PC-9 (cell line): Measurements from ENCODE around the gene UPF2. TPM values are rescaled to one million over a fixed set of nuclear protein-coding genes. Genes with fewer than 3 reads are reported as not detected.
"Not testable (repeated sequence)": the region's sequence is repeated elsewhere in the genome, so short reads cannot be mapped to it uniquely, and the experiment has no call there.

Experiments
- BruUV-seq: library from RNA; stranded (reverse); fragments of 400-500 nt; replicated peaks from 2 replicates; lab custom pipeline; 2021; lab: Mats Ljungman, UMichigan
- CTCF ChIA-PET: fragments of 300-600 bp; sonication (Branson Sonifier 250); formaldehyde crosslinking; loops from one replicate; lab custom pipeline; 2022; ENCODE audit warnings: antibody characterized with exemption; lab: Charles Lee
- POLR2A ChIA-PET: fragments of 300-600 bp; sonication (Branson Sonifier 250); formaldehyde crosslinking; loops from one replicate; lab custom pipeline; 2022; ENCODE audit warnings: antibody characterized with exemption; ENCODE audit not compliant: unreplicated experiment; lab: Charles Lee
- DNase-seq, 2 experiments: peaks; one replicate each; pipeline versions ENCODE4 v3.0.0 to v3.0.0-alpha.2; 2015 to 2022; ENCODE audit warnings: mixed read lengths in 1 of 2
- H2AFZ ChIP-seq: fragments of 200-600 bp; sonication (generic); 2 replicates; pipeline ENCODE4 v1.8.1; 2017; ENCODE audit warnings: antibody characterized with exemption
- H3F3A ChIP-seq: fragments of 200-600 bp; sonication (generic); 2 replicates; pipeline ENCODE4 v1.8.1; 2017; ENCODE audit warnings: antibody characterized with exemption, mild to moderate bottlenecking, low read depth; ENCODE audit not compliant: insufficient read depth
- H3K27ac ChIP-seq: fragments of 200-600 bp; sonication (generic); 2 replicates; pipeline ENCODE4 v1.6.1; 2016; ENCODE audit warnings: mixed run types
- H3K27me3 ChIP-seq: fragments of 200-600 bp; sonication (generic); 2 replicates; pipeline ENCODE4 v1.6.1; 2016; ENCODE audit warnings: low read depth, mixed run types; ENCODE audit not compliant: insufficient read depth
- H3K36me3 ChIP-seq: fragments of 200-600 bp; sonication (generic); 2 replicates; pipeline ENCODE4 v1.6.1; 2016; ENCODE audit warnings: low read depth, mixed run types
- H3K4me1 ChIP-seq: fragments of 200-600 bp; sonication (generic); replicated peaks from 2 replicates; pipeline ENCODE4 v1.6.1; 2016; ENCODE audit warnings: mixed run types; ENCODE audit not compliant: insufficient read depth
- H3K4me2 ChIP-seq: fragments of 200-600 bp; sonication (generic); 2 replicates; pipeline ENCODE4 v1.6.1; 2017; ENCODE audit warnings: mixed run types
- H3K4me3 ChIP-seq: fragments of 200-600 bp; sonication (generic); 2 replicates; pipeline ENCODE4 v1.6.1; 2016; ENCODE audit warnings: mixed run types
- H3K79me2 ChIP-seq: fragments of 200-600 bp; sonication (generic); 2 replicates; pipeline ENCODE4 v1.6.1; 2017; ENCODE audit warnings: low read depth, mixed run types
- H3K9me2 ChIP-seq: fragments of 200-600 bp; sonication (generic); 2 replicates; pipeline ENCODE4 v1.8.1; 2017; ENCODE audit warnings: mild to moderate bottlenecking; ENCODE audit not compliant: insufficient read depth
- H3K9me3 ChIP-seq: fragments of 200-600 bp; sonication (generic); 2 replicates; pipeline ENCODE4 v1.8.1; 2016; ENCODE audit warnings: low read depth; ENCODE audit not compliant: insufficient read depth
- H4K20me1 ChIP-seq: fragments of 200-600 bp; sonication (generic); 2 replicates; pipeline ENCODE4 v1.8.1; 2017; ENCODE audit not compliant: insufficient read depth
- EZH2 ChIP-seq: fragments of 200-600 bp; sonication (generic); IDR thresholded peaks from 2 replicates; pipeline ENCODE4 v1.8.0; 2017; ENCODE audit warnings: antibody characterized with exemption, low read depth
- intact Hi-C: fragments of 100-400 bp; cut with micrococcal nuclease; formaldehyde crosslinking; loops from one replicate; pipeline ENCODE4 v1.10.0; 2022; ENCODE audit not compliant: unreplicated experiment
- total RNA-seq: library from RNA; stranded (reverse); gene quantifications from 2 replicates; pipeline ENCODE4 v1.2.3, GENCODE V29; 2021
- TF ChIP-seq, protein P1 (sequence below): fragments of 200-600 bp; sonication (generic); conservative IDR thresholded peaks from 2 replicates; pipeline ENCODE4 v1.6.1; 2017; ENCODE audit warnings: mixed run types, antibody characterized with exemption, mild to moderate bottlenecking, moderate library complexity

The UPF2 gene
- total RNA-seq, 1 experiment from 2014 or later, result 25.9 TPM

DNA sequence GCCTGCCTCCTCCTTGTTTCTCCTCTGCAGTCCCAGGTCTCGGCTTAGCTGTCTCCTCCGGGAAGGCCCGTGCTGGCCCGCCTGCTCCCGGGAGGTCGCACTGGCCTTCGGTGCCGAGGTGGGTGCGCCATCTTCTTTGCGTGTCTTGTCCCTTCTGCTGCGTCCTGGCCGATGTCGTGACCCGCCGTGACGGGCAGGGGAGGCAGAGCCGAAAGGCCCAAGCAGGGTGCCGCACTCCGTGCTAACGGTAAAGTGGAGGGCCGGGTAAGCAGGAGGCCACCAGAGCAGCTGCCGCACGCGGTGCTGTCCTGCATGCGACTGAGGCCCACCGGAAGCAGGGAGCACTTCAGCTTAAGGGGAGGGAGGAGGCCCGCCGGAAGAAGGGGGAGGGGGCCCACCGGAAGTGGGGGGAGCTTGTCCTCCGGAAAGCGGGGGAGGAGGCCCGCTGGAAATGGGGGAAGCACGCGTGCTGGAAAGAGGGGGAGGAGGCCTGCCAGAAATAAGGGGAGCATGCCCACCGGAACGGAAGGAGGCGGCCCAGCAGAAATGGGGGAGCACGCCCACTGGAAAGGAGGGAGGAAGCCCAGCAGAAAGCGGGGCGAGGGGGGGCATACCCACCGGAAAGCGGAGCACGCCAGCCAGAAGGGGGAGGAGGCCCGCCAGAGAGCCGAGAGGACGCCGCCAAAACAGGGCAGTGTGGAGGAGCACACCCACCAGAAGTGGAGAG is 148.1 kb downstream of the UPF2 start:
- BruUV-seq, result no TSS peak
- peaks cover 30% of the 10 kb centered on the region for H3K4me1 ChIP-seq
- no peaks in the 10 kb centered on the region for H4K20me1 ChIP-seq
- no peak for TF ChIP-seq EZH2
- TF ChIP-seq, protein P1, sequence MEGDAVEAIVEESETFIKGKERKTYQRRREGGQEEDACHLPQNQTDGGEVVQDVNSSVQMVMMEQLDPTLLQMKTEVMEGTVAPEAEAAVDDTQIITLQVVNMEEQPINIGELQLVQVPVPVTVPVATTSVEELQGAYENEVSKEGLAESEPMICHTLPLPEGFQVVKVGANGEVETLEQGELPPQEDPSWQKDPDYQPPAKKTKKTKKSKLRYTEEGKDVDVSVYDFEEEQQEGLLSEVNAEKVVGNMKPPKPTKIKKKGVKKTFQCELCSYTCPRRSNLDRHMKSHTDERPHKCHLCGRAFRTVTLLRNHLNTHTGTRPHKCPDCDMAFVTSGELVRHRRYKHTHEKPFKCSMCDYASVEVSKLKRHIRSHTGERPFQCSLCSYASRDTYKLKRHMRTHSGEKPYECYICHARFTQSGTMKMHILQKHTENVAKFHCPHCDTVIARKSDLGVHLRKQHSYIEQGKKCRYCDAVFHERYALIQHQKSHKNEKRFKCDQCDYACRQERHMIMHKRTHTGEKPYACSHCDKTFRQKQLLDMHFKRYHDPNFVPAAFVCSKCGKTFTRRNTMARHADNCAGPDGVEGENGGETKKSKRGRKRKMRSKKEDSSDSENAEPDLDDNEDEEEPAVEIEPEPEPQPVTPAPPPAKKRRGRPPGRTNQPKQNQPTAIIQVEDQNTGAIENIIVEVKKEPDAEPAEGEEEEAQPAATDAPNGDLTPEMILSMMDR, result no peak
- peaks cover 18% of the 10 kb centered on the region for H3F3A ChIP-seq
- no peak overlapping the region for H3K4me3 ChIP-seq
- no peak overlapping the region for H2AFZ ChIP-seq
- H3K9me3 ChIP-seq, result no peaks in the 10 kb centered on the region
- H3K9me2 ChIP-seq, result no peaks in the 10 kb centered on the region
- POLR2A ChIA-PET, result no interaction called here
- no peaks in the 10 kb centered on the region for H3K79me2 ChIP-seq
- CTCF ChIA-PET, result no interaction called here
- no peak overlapping the region for H3K27ac ChIP-seq
- DNase-seq, result no peak
- no peaks in the 10 kb centered on the region for H3K36me3 ChIP-seq
- intact Hi-C loops, result no loop called here
- H3K27me3 ChIP-seq, result no peaks in the 10 kb centered on the region
- no peak overlapping the region for H3K4me2 ChIP-seq

DNA sequence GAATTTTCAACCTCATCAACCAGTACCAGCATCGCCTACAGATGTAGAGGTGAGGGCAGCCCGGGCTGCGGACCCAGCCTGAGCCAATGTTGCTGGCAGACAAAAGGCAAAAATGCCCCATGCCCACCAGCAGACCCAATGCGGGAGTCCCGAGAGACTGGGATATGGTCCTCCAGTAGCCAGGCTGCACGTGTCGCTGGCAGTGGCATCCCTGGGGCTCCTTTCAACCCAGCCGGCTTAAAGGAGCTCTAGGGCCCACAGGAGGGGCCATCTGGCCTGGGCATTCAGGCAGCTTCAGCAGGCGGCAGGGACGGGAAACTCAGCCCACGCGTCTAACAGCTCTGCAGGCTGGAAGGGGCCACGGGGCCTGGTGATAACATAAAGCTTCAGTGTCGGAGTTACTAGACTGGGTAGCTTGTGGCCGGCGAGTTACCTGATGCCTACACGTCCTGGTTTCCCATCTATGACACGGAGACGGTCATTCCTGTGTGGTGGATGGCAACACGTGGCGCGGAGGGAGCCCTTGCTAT is 148.8 kb downstream of the UPF2 start:
- Histone ChIP-seq H3K27me3 (no peaks in the 10 kb centered on the region), H3K4me3 (no peak overlapping the region), H3K9me2 (no peaks in the 10 kb centered on the region), H3F3A (peaks cover 12% of the 10 kb centered on the region), H3K4me1 (peaks cover 23% of the 10 kb centered on the region), H4K20me1 (no peaks in the 10 kb centered on the region), H3K27ac (no peak overlapping the region), H3K79me2 (no peaks in the 10 kb centered on the region), H3K36me3 (no peaks in the 10 kb centered on the region), H3K9me3 (no peaks in the 10 kb centered on the region), H2AFZ (no peak overlapping the region), H3K4me2 (no peak overlapping the region)
- no peak for DNase-seq
- CTCF ChIA-PET, result no interaction called here
- POLR2A ChIA-PET, result no interaction called here
- BruUV-seq, result no TSS peak
- TF ChIP-seq EZH2, result no peak
- TF ChIP-seq, protein P1, result no peak
- intact Hi-C loops, result no loop called here

DNA sequence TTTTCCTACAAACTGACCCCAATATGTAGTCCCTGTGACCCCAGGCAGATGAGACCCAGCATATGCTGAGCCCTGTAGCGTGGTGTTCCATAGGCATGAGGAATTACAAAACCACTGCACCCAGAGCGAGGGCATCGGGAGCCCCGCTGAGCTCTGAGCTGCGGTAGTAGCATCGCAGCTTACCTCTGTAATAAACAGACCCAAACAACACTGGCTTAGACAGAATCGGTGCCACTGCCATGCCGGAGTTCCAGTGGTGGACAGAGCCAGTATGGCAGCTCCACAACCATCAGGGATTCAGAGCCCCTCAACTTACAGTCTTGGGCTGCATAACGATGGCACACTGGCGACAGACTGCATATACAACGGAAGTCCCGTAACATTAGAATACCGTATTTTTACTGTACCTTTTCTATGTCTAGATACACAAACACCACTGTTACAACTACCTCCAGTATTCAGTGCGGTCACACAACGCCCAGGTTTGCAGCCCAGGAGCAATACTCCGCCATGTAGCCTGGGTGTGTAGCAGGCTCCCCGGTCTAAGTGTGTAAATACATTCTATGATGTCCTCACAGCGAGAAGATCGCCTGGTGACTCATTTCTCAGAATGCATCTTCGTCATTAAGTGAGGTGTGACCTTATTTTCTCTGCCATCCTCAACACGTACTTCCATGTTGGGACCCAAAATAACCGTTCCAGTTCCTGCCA is 150.7 kb downstream of the UPF2 start:
- H3K36me3 ChIP-seq, result no peaks in the 10 kb centered on the region
- H3K9me2 ChIP-seq, result no peaks in the 10 kb centered on the region
- intact Hi-C loops, result no loop called here
- peaks cover 13% of the 10 kb centered on the region for H3K4me1 ChIP-seq
- H4K20me1 ChIP-seq, result no peaks in the 10 kb centered on the region
- no peaks in the 10 kb centered on the region for H3K9me3 ChIP-seq
- no peak overlapping the region for H2AFZ ChIP-seq
- BruUV-seq, result no TSS peak
- DNase-seq, result no peak
- TF ChIP-seq, protein P1, result no peak
- no peak for TF ChIP-seq EZH2
- H3F3A ChIP-seq, result no peaks in the 10 kb centered on the region; the same call in 1 of the 2 replicates
- H3K27ac ChIP-seq, result no peak overlapping the region
- ChIA-PET POLR2A (no interaction called here), CTCF (no interaction called here)
- H3K4me2 ChIP-seq, result no peak overlapping the region
- H3K27me3 ChIP-seq, result no peaks in the 10 kb centered on the region
- no peaks in the 10 kb centered on the region for H3K79me2 ChIP-seq
- no peak overlapping the region for H3K4me3 ChIP-seq

DNA sequence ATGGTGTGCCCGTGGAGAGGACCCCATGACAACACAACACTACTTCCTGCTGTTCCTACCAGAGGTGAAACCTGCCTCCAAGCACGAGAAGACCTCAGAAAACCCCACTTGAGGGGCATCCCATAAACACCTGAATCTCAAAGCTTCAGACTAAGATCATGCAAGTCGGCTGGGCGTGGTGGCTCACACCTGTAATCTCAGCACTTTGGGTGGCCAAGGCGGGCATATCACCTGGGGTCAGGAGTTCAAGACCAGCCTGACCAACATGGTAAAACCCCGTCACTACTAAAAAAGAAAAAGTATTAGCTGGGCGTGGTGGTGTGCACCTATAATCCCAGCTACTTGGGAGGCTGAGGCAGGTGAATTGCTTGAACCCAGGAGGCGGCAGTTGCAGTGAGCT is 153.3 kb downstream of the UPF2 start:
- H3K9me3 ChIP-seq, H3K9me2 ChIP-seq, DNase-seq, H3K27ac ChIP-seq, intact Hi-C loops, POLR2A ChIA-PET, BruUV-seq, H3K4me3 ChIP-seq, H4K20me1 ChIP-seq, H3F3A ChIP-seq, H3K4me2 ChIP-seq, H3K79me2 ChIP-seq, CTCF ChIA-PET, H3K36me3 ChIP-seq, H2AFZ ChIP-seq, H3K27me3 ChIP-seq: not testable (repeated sequence)
- peaks cover 17% of the 10 kb centered on the region for H3K4me1 ChIP-seq
